Fibroblast of pulmonary artery (primary cell): Measurements from ENCODE around the gene ICAM2.
"Not testable (repeated sequence)": the region's sequence is repeated elsewhere in the genome, so short reads cannot be mapped to it uniquely, and the experiment has no call there.

ENCODE experiments used
- DNase-seq: peaks from one replicate; pipeline ENCODE4 v3.0.0-alpha.2; 2010; ENCODE audit warnings: low read depth
- H3K4me3 ChIP-seq: replicated peaks from 2 replicates; pipeline ENCODE4 v1.5.1; 2011; ENCODE audit warnings: low read depth, mild to moderate bottlenecking, control low read depth, low read length, moderate library complexity
- CTCF ChIP-seq: IDR thresholded peaks from 2 replicates; pipeline ENCODE4 v1.5.1; 2011; ENCODE audit warnings: mild to moderate bottlenecking, control low read depth, low read length, inconsistent platforms; ENCODE audit errors: missing control alignments

ICAM2 gene

DNA sequence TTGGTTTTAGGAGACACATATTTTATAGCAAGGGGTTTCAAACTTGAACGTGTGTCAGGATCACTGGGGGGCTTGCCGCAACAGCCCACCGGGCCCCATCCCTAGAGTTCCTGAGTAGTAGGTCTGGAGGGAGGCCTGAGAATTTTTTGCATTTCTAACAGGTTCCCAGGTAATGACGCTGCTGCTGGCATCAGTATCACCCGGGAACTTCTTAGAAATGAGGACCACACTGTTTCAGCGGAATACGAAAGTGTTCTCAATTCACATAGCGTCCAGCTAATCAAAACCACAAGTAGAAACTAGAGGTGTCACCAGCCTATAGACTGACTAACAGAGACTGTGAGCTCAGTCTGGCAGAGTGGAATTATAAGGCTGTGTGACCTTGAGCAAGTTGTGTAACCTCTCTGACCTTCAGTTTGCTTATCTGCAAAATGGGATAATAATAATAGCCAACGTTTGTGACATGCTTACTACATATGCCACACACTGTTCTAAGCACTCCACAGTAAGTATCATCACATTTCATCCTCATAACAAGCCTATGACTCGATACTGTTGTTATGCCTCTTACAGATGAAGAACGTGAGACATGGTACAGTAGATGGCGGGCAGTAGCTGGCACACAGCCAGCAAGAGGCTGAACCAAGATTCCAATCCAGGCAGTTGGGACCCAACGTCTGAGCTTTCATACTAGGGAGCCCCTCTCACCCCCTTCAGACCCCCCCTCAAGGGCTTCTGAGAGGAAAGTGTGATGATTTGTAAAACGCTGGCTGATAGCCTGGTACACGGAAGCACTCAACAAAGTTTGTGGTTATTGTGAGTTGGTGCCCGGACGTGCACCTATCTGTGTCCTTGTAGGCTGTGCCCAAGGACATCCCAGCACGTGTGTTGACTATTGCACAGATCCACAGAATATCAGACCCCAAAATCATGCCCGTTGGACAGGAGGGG is 4.6 kb upstream of the ICAM2 start:
- peak; percentile 13 for DNase-seq

GRCh38 chr17:64024215-64024654 is 3.8 kb upstream of the ICAM2 start:
- no peak for TF ChIP-seq CTCF
- no peak overlapping the region for H3K4me3 ChIP-seq
- no peak for DNase-seq

More for the DNA sequence above, 4.6 kb upstream of the ICAM2 start:
- TF ChIP-seq CTCF, result no peak
- H3K4me3 ChIP-seq, result no peak overlapping the region

DNA sequence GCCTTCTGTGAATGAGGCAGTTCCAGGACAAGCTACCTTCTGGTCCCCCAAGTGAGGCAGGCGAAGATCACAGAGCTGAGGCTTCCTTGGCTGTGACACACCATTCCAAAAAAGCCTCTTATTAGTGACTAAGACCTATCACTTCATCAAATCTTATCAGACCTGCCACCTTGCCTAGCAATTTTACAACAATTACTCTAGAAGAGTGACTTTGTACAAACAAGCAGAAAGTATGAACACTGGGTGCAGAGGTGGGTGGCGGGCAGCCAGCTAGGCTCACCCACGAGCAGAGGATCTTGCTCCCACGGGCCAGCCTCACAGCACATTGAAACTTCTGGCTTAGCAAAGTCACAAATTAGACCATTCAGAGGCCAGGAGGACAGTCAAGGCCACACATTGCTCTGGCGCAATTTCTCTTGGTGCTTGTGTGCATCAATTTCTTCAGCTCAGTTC is 2.2 kb upstream of the ICAM2 start:
- TF ChIP-seq CTCF, result no peak
- no peak overlapping the region for H3K4me3 ChIP-seq
- no peak for DNase-seq

DNA sequence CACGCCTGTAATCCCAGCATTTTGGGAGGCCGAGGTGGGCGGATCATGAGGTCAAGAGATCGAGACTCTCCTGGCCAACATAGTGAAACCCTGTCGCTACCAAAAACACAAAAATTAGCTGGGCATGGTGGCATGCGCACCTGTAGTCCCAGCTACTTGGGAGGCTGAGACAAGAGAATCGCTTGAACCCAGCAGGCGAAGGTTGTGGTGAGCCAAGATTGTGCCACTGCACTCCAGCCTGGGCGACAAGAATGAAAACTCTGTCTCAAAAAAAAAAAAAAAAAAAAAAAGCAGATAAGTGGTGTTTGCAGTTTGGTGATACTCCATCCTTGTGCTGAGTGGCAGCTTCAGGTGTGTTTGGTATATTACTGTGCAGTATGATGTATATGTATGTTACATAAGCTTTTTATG is 877 bp downstream of the ICAM2 start:
- H3K4me3 ChIP-seq, result not testable (repeated sequence)

DNA sequence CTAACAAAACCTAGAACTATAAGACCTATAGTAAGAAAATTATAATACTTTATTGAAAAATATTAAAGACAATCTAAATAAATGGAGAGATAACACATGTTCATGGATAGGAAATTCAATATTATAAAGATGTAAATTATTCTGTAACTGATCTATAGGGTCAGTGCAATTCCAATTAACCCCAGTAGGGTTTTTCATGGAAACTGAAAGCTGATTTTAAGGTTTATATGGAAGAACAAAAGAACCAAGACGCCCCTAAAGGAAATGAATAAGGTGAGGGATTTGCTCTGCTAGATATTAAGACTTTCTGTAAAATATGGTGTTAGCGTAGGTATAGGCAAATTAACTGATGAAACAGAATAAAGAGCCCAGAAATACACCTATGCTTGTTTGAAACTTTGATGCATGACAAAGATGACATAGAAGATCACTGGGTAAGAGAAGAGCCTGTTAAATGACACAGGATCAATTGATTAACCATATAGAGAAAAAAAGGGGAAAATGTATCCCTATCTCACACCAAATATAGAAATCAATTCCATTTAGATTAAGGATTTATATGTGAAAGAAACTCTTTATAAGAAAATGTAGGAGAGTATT is 3.0 kb downstream of the ICAM2 start:
- no peak overlapping the region for H3K4me3 ChIP-seq
- TF ChIP-seq CTCF, result peak; percentile 24
- DNase-seq, result no peak

More for the DNA sequence above, 877 bp downstream of the ICAM2 start:
- DNase-seq, result not testable (repeated sequence)

DNA sequence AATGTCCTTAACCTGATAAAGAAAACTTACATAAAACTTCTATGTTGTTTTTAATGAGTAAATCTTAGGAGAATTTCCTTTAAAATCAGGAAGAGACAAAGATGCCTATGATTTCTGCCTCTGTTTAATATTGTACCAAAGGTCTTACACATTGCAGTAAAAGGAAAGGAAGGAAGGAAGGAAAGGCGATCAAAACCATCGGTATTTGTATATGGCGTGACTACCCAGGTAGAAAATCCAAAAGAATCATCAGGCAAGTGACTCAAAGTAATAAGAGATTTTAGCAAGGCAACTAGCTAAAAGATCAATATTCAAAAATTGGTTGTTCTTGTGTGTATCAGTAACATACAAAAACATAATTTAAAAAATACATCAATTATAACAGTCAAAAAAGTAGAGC is 3.5 kb downstream of the ICAM2 start:
- H3K4me3 ChIP-seq, result no peak overlapping the region

More for the DNA sequence above, 3.5 kb downstream of the ICAM2 start:
- DNase-seq, result no peak
- no peak for TF ChIP-seq CTCF
